HG03354 (cell line): ENCODE results near the gene FXYD4.
"Not testable (repeated sequence)": the region's sequence is repeated elsewhere in the genome, so short reads cannot be mapped to it uniquely, and the experiment has no call there.

Experiments
- ATAC-seq: cut with Tn5 transposase; IDR thresholded peaks from one replicate; pipeline ENCODE4 v1.9.1; 2021; ENCODE audit warnings: mild to moderate bottlenecking; ENCODE audit not compliant: unreplicated experiment, poor library complexity, severe bottlenecking

The FXYD4 gene

DNA sequence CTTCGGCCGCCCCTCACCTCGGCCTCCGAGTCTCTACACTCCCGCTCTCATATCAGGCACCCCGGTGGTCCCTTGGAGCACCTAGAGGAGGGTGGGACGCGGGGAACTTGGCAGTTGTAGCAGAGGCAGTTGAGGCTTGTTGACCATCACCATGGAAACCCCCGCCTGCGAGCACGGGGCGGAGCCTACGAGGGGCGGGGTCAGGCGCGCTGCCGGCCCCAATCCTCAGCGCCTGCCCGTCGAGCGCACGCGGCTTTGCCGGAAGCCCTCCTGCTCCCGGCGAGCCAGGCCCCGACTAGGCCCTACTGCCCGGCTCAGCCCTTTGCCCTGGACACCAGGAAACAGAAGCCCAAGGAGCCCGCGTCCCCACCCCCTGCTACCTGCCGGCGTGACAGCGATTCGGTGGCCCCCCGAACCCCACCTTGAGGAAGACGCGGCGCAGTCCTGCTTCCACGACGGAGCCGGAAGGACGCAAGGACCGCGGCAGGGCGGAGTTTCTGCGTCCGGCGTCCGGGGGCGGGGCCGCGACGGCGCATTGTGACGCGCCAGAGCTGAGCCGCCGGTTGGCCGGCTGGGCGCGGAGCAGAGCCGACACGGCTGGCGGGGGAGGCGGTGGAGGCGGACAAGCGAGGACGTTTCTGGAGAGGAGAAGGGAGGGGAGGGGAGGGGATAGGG lies 37.4 kb downstream of the FXYD4 start, which contains the start of gene HNRNPF:
TSS of gene HNRNPF (minus strand) at position 477 of the 675 bp plus-strand sequence. CDS start 21,302 bp downstream, outside the sequence.
- peak; percentile 70 for ATAC-seq

DNA sequence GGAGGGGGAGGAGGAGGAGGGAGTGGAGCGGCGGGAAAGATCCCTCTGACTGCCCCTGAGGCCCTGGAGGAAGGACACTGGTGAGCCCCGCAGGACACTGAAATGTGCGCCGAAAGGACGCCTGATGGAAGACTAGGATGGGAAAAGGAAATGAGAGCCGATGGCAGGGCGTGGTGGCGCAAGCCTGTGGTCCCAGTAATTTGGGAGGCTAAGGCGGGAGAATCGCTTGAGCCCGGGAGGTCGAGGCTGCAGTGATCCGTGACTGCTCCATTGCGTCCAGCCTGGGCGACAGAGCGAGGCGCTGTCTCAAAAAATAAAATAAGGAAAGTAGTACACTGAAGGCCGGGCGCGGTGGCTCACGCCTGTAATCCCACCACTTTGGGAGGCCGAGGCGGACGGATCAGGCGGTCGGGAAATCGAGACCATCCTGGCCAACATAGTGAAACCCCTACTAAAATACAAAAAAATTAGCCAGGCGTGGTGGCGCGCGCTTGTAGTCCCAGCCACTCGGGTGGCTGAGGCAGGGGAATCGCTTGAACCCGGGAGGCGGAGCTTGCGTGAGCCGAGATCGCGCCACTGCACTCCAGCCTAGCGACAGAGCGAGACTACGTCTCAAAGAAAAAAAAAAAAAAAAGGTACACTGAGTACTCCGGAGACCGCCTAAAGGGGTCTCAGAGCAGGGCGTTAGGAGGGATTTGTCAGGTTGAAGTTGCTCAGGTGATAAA lies 38.1 kb downstream of the FXYD4 start:
- no peak for ATAC-seq

DNA sequence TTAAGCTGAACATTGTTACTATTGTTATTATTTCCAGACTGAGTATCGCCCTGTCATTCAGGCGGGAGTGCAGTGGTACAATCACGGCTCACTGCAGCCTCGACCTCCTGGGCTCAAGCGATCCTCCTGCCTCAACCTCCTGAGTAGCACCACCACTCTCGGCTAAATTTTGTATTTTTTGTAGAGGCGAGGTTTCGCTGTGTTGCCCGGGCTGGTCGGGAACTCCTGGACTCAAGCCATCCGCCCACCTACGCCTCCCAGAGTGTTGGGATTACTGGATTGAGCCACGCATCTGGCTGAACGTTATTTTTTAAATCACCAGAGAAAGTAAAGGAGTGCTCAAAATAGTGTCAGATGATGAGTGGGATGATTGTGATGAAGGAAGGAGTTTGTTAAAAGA lies 38.9 kb downstream of the FXYD4 start:
- no peak for ATAC-seq

DNA sequence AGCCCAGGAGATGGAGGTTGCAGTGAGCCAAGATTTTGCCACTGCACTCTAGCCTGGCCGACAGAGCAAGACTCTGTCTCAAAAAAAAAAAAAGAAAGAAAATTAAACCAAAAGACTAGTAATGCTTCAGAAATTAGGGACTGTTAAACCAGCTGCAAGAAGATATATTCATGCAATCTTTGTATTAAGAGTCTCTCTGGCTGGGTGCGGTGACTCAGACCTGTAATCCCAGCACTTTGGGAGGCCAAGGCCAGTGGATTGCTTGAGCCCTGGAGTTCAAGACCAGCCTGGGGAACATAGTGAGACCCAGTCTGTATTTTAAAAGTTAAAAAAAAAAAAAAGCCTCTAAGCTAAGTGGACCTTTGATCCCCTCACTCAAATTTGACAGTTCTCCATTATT lies 40.1 kb downstream of the FXYD4 start:
- no peak for ATAC-seq

DNA sequence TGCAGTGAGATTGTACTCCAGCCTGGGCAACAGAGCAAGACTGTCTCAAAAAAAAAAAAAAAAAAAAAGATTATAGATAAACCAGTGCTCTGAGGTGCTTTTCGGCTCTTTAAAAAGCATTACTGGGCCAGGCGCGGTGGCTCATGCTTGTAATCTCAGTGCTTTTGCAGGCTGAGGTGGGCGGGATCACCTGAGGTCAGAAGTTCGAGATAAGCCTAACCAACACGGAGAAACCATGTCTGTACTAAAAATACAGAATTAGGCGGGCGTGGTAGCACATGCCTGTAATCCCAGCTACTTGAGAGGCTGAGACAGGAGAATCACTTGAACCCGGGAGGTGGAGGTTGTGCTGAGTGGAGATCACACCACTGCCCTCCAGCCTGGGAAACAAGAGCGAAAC lies 44.1 kb downstream of the FXYD4 start:
- no peak for ATAC-seq

DNA sequence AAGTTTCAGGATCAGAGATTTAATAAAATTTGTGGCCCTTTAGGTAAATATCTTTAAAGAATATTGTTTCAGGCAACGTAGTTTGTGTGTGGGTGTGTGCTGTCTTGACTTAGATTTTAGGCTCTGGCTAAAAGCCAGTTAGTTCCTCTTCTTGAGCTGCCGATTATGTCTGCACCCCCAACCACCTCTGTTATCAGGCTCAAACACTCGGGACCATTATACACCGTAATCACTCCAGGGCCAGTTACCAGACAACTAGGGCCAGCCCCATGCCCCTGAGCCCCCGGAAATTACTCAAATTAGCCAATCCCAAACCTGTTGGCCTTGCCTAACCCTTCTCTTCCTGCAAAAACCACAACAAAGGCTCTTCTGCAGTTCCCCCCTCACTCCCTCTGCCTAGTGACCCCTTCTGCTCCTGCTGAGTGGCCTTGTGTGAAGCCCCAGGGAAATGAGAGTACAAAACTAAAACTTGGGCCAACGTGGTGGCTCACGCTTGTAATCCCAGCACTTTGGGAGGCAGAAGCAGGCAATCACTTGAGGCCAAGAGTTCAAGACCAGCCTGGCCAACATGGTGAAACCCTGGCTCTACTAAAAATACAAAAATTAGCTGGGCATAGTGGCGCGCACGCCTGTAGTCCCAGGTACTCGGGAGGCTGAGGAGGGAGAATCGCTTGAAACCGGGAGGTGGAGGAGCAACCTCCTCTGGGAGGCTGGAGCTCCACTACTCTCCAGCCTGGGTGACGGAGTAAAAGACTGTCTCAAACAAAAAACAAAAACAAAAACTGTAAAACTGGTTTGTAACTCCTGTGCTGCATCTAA lies 46.7 kb downstream of the FXYD4 start:
- ATAC-seq = peak; percentile 23

DNA sequence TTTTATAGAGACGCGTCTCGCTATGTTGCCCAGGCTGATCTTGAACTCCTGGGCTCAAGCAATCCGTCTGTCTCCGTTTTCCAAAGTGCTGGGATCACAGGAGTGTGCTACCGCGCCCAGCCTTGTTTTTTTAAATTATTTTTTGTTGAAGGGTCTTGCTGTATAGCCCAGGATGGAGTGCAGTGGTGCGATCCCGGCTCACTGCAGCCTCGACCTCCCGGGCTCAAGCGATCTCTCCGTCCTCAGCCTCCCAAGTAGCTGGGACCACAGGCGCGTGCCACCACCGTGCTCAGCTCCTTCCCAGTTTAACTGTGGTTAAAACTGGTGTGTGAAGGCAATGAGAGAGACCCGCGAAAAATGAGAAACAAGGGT lies 48.5 kb downstream of the FXYD4 start:
- ATAC-seq = no peak

DNA sequence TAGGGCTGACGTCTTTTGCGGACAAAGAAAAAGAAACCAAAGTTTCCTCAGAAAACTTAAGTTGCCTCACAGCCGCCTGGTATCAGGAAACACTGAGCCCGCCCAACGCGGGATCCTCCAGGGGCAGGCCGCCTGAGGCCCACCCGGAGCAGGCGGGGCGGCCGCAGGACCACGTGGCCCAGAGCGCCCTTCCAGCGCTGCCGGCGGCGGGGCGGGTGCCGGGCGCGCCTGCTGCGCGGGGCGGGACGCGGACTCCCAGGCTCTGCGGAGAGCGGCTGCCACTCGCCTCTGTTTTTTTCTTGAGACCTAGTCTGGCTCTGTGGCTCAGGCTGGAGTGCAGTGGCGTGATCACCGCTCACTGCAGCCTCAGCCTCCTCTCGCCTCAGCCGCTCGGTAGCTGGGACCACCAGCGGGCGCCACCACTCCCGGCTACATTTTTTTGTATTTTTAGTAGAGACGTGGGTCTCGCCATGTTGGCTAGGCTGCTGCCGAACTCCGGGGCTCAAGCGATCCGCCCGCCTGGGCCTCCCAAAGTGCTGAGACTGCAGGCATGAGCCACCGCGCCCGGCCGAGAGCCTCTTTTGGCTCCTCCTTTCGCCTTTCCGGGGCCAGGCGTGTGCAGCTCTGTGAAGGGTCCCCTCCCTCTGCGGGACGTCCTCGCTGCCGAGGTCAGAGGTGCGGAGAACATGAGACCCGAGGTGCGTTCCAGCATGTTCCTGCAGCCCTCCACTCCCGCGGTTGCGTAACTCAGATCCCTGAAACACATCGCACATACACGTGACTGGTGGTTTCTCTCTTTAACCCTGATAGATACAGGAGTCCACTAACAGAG lies 49.1 kb downstream of the FXYD4 start:
- ATAC-seq = peak; percentile 88

DNA sequence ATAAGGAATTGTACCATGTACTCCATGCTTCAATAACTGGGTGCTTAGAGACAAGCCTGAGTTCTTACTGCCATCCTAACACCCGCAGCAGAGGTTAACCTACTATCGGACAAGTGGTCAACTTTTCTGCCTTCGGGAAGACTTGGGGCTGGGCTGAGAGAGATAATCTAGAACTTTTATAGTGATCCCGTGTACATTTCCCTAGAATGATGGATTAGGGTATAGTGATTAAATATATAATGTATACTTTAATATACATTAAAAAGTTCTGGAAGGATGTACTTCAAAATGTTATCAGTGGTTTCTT lies 49.7 kb downstream of the FXYD4 start:
- ATAC-seq = no peak

DNA sequence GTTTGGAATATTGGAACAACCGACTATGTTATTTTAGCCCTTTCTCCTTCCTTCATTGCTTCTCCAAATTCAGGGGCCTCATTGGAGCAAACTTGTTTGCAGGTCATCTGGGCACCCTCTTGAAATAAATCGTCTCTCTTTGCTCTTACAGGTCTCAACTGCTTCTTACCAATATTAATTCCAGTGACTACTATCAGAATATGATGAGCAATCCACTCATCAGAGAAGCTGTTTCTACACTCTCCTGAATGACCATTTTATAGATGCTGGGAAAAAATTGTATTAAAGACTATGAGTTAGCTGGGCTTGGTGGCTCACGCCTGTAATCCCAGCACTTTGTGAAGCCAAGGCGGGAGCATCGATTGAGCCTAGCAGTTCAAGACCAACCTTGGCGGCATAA lies 50.1 kb downstream of the FXYD4 start:
- no peak for ATAC-seq

DNA sequence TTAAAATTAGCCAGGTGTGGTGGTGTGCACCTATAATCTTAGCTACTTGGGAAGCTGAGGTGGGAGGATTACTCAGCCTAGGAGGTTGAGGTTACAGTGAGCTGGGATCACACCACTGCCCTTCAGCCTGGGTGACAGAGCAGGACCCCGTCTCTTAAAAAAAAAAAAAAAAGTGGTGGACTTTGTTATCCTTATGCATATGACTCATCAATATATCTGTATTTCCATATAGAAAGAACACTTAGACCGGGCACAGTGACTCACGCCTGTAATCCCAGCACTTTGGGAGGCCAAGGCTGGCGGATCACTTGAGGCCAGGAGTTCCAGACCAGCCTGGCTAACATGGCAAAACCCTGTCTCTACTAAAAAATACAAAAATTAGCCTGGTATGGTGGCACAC lies 50.5 kb downstream of the FXYD4 start:
- ATAC-seq = not testable (repeated sequence)

DNA sequence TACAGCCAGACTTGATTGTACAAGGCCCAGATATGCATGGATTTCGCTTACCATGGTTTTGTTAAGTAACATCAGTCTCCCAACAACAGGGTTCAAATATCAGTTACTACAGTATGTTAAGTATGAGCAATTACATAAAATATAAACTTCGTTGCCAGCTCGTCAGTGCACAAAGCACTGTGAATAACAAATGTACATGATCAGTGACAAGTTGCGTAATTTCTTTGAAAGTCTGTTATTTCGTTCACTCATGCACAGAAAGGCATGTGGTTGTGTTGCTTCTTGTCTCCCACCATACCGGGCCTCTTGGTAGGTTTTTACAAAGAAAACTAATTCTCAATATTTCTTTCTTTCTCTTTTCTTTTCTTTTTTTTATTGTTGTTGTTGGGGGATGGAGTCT lies 53.0 kb downstream of the FXYD4 start:
- ATAC-seq = no peak
